ENCODE measurements around the gene BAZ2B.

DNA sequence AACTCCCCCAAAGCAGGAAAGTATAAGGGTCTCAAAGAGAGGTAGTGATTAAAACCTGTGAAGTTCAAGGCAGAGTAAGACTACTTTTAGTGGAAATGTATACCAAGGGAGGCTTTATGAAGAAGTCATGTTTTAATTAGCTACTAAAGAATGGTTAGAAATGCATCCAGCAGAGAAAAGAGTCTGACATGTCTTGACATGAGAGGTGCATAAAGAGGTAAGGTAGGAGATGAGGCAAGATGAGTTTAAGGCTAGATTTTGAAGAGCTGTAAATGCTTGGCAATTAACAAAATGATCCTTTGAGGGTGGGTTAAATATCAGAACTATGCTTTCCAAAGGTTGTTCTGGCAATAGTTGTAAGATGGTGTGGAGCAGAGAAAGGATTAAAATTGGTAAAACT lies 241.1 kb downstream of the BAZ2B start:
- no peak for TF ChIP-seq POLR2A (IDR thresholded peaks at IDR 0.05)
- TF ChIP-seq, protein P1, sequence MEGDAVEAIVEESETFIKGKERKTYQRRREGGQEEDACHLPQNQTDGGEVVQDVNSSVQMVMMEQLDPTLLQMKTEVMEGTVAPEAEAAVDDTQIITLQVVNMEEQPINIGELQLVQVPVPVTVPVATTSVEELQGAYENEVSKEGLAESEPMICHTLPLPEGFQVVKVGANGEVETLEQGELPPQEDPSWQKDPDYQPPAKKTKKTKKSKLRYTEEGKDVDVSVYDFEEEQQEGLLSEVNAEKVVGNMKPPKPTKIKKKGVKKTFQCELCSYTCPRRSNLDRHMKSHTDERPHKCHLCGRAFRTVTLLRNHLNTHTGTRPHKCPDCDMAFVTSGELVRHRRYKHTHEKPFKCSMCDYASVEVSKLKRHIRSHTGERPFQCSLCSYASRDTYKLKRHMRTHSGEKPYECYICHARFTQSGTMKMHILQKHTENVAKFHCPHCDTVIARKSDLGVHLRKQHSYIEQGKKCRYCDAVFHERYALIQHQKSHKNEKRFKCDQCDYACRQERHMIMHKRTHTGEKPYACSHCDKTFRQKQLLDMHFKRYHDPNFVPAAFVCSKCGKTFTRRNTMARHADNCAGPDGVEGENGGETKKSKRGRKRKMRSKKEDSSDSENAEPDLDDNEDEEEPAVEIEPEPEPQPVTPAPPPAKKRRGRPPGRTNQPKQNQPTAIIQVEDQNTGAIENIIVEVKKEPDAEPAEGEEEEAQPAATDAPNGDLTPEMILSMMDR (IDR thresholded peaks at IDR 0.05), result no peak

Data from lower leg skin (tissue), 3 donors.